ENCODE measurements around the gene SEC62. TPM values are rescaled to one million over a fixed set of nuclear protein-coding genes. Genes with fewer than 3 reads are reported as not detected.
A peak's percentile ranks its signal among the peaks of the same experiment; 100 is the strongest.
"Not testable (repeated sequence)": the region's sequence is repeated elsewhere in the genome, so short reads cannot be mapped to it uniquely, and the experiment has no call there.

Gene SEC62
- total and polyA plus RNA-seq, 8 donors = 146 to 155 (median 149) TPM

GRCh38 chr3:170010498-170010897 is 43.9 kb downstream of the SEC62 start:
- TF ChIP-seq CTCF (IDR thresholded peaks at IDR 0.05) = no peak
- Histone ChIP-seq H3K9me3 (no peaks in the 10 kb centered on the region), H3K27me3 (no peaks in the 10 kb centered on the region), H3K4me1 (peaks cover 0 to 22% of the 10 kb centered on the region in 2 donors), H3K27ac (no peak overlapping the region), H3K36me3 (no peaks in the 10 kb centered on the region), H3K4me3 (no peak overlapping the region)
- ATAC-seq (no peak), DNase-seq (no peak)
- intact Hi-C loops (cut with DNase I) = no loop called here

GRCh38 chr3:170012683-170013400 is 46.2 kb downstream of the SEC62 start:
- Histone ChIP-seq H3K36me3 (no peaks in the 10 kb centered on the region), H3K27ac (no peak overlapping the region), H3K4me3 (no peak overlapping the region), H3K4me1 (peaks cover 0 to 1% of the 10 kb centered on the region in 2 donors), H3K27me3 (no peaks in the 10 kb centered on the region), H3K9me3 (no peaks in the 10 kb centered on the region)
- no peak for ATAC-seq
- no peak for DNase-seq
- intact Hi-C loops (cut with DNase I) = no loop called here
- no peak for TF ChIP-seq CTCF (IDR thresholded peaks at IDR 0.05)

GRCh38 chr3:170016057-170016456 is 49.5 kb downstream of the SEC62 start:
- H3K4me3 ChIP-seq = no peak overlapping the region
- no peaks in the 10 kb centered on the region for H3K9me3 ChIP-seq
- ATAC-seq (no peak), DNase-seq (no peak)
- TF ChIP-seq CTCF (IDR thresholded peaks at IDR 0.05) = no peak
- intact Hi-C loops (cut with DNase I) = no loop called here
- H3K4me1 ChIP-seq = no peaks in the 10 kb centered on the region
- no peak overlapping the region for H3K27ac ChIP-seq
- H3K36me3 ChIP-seq = no peaks in the 10 kb centered on the region
- H3K27me3 ChIP-seq = no peaks in the 10 kb centered on the region

- H3K9me3 ChIP-seq; intact Hi-C loops (cut with DNase I); H3K27me3 ChIP-seq; H3K4me3 ChIP-seq; H3K36me3 ChIP-seq; H3K27ac ChIP-seq: not testable (repeated sequence)
- peak in 1 of 4 donors; percentile 48 for DNase-seq
- peak; percentile 78 for ATAC-seq
- peaks cover 0 to 10% of the 10 kb centered on the region in 2 donors for H3K4me1 ChIP-seq
Observed at GRCh38 chr3:170019306-170019705, 52.7 kb downstream of the SEC62 start.

- ATAC-seq = no peak
- H3K4me3 ChIP-seq = no peak overlapping the region
- intact Hi-C loops (cut with DNase I) = no loop called here
- no peak for TF ChIP-seq CTCF (IDR thresholded peaks at IDR 0.05)
- H3K27me3 ChIP-seq = no peaks in the 10 kb centered on the region
- peaks cover 0 to 22% of the 10 kb centered on the region in 2 donors for H3K4me1 ChIP-seq
- H3K27ac ChIP-seq = no peak overlapping the region
- H3K36me3 ChIP-seq = no peaks in the 10 kb centered on the region
- H3K9me3 ChIP-seq = no peaks in the 10 kb centered on the region
- no peak for DNase-seq
Observed at GRCh38 chr3:170021083-170021482, 54.5 kb downstream of the SEC62 start.

- no peak for DNase-seq
- Histone ChIP-seq H3K27ac (no peak overlapping the region), H3K4me1 (peaks cover 0 to 22% of the 10 kb centered on the region in 2 donors), H3K4me3 (no peak overlapping the region), H3K36me3 (no peaks in the 10 kb centered on the region), H3K9me3 (no peaks in the 10 kb centered on the region), H3K27me3 (no peaks in the 10 kb centered on the region)
- ATAC-seq = no peak
- TF ChIP-seq CTCF (IDR thresholded peaks at IDR 0.05) = no peak
- intact Hi-C loops (cut with DNase I) = no loop called here
Observed at GRCh38 chr3:170022336-170022735, 55.7 kb downstream of the SEC62 start.

Data from left lung (tissue), 10 donors.